GM12872 (cell line): Measurements from ENCODE around the gene AKR1E2.

Source experiments
- TF ChIP-seq, protein P1 (sequence below): IDR thresholded peaks from 3 replicates; pipeline ENCODE4 v1.5.1; 2011; ENCODE audit warnings: low read depth, mild to moderate bottlenecking, low read length, moderate library complexity; ENCODE audit not compliant: insufficient read depth

AKR1E2 gene

DNA sequence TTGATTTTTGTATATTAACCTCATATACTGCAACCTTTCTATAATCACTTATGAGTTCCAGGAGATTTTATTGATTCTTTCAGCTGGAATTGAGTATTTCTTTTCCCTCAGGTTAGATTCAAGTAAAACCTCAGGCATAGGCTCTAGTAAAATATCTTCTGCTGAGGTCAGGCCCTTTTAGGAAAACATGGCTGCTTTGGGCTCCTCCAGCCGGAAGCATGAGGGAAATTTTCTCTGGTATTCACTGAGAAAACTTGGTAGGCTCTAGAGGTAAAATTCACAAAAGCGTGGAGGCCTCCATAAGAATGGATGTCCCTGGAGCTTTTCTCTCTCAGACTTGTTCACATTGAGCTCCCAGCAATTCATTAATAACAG lies 56.7 kb downstream of the AKR1E2 start:
- TF ChIP-seq, protein P1, sequence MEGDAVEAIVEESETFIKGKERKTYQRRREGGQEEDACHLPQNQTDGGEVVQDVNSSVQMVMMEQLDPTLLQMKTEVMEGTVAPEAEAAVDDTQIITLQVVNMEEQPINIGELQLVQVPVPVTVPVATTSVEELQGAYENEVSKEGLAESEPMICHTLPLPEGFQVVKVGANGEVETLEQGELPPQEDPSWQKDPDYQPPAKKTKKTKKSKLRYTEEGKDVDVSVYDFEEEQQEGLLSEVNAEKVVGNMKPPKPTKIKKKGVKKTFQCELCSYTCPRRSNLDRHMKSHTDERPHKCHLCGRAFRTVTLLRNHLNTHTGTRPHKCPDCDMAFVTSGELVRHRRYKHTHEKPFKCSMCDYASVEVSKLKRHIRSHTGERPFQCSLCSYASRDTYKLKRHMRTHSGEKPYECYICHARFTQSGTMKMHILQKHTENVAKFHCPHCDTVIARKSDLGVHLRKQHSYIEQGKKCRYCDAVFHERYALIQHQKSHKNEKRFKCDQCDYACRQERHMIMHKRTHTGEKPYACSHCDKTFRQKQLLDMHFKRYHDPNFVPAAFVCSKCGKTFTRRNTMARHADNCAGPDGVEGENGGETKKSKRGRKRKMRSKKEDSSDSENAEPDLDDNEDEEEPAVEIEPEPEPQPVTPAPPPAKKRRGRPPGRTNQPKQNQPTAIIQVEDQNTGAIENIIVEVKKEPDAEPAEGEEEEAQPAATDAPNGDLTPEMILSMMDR = no peak

DNA sequence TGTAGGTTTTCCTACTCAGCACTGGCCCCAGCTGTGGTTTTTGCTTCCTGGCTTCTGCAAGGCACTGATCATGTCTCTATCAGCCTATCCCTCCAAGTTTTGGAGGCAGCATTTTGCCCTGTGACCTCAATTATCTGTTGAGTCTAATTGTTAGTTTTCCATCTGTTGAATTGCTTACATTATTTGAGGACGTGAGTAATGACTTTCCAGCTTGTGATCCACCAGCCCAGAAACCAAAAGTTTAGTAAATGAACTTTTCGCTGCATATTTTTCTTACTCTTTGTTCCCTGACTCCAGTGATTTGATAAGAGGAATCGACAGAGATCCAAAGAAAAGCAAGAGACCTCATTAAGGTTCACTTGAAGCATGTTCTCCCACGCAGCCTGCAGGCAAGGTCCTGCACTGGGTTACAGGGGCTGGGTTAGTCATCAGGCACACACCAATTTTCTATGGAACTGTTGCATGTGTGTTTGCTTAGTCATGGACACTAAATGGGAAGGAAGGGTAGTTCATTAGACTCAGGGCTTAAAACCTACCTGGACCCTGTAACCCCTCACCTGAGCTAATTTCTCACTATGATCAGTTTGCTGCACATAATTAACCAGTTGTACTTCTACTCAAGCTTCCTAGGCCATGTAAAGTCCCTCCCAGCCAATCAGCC lies 57.2 kb downstream of the AKR1E2 start:
- TF ChIP-seq, protein P1 = no peak

DNA sequence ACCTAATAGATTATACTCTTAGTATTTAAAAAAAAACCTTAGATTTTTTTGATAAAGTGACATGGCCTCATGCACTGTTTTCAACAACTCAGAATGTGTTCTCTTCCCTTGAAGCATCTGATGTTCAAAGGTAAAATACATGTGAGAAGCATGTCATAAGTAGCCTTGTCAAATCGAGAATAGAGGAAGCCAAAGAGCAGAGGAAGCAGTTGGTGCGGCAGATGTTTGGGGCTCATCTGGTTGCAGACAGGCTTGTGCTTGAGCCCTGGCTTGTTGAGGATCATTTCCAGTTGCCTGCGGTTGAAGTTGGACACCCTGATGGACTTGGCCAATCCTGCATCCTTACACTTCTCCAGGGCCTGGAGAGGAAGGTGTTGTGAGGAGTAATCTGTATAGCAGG lies 59.2 kb downstream of the AKR1E2 start:
- TF ChIP-seq, protein P1 = no peak

DNA sequence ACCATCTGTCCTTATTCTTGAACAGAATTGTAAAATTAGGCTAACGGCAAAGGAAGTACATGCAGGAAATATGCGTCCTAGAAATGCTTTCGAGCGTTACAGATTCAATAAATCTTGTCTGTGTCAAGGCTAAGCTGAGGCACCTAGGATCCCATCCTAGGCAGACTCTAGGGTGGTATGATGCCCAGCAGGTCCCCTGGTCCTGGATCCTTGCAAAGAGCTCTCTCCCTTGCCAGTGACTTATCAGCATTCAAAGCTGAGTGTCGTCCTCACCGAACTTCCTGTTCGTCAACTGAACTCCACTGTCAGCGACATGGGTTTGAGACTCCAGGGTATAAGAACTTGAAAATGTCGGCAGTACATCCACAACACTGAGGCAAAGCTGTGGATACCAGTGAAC lies 61.5 kb downstream of the AKR1E2 start:
- TF ChIP-seq, protein P1 = no peak

DNA sequence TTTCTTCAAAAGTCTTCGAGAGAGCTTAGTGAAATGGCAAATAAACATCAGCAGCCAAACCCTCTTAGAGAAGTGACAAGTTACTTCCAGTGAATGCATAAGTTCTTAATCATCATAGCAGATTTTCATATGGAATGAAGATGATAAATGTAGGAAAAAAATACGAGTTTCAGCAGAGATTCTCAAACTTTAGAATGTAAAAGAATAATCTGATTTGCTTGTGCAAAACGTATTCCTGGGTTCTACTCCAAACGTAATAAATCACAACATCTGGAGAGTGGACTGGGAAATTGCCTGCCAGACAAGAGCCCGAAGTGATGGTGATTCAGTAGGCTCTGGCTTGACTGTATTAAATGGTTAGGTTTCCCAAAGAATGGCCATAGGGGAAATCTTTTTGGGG lies 62.2 kb downstream of the AKR1E2 start:
- TF ChIP-seq, protein P1 = no peak

DNA sequence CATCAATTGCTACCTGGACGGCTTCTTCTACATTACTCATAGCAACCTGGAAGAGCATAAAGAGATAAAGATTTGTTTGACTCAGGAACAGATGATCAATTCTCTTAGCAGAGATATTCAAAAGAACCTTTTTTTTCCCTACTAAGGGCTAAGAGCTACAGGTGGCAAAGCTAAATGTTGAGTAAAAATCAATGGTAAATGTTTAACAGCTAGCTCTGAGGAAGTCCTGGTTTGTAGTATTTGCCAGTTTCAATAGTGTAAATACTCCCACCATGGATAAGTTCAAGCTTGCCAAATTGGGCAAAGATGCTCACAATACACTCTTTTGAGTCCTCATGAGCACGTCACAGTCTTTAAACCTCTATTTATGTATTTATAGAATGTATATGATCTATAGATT lies 64.0 kb downstream of the AKR1E2 start:
- TF ChIP-seq, protein P1 = no peak

DNA sequence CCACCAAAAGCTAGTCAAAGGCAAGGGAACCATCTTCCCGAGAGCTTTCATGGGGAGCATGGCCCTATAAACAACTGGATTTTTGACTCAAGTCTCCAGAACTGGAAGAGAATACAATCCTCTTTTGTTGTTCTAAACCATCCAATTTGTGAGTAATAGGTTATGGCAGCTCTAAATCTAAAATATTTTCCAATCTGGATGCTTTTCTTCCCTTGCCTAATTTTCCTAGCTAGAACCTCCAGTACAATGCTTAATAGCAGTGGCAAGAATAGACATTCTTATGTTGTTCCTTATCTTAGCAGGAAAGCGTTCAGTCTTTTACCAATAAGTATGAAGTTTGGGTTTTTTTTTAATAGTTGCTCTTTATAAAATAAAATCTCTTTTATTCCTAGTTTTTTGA lies 66.7 kb downstream of the AKR1E2 start:
- TF ChIP-seq, protein P1 = no peak
